ENCODE results near the gene SCN3B. TPM values are rescaled to one million over a fixed set of nuclear protein-coding genes. Genes with fewer than 3 reads are reported as not detected.

The SCN3B gene
- total and polyA plus RNA-seq, 9 donors, result 12.8 to 28.2 (median 19.2) TPM

DNA sequence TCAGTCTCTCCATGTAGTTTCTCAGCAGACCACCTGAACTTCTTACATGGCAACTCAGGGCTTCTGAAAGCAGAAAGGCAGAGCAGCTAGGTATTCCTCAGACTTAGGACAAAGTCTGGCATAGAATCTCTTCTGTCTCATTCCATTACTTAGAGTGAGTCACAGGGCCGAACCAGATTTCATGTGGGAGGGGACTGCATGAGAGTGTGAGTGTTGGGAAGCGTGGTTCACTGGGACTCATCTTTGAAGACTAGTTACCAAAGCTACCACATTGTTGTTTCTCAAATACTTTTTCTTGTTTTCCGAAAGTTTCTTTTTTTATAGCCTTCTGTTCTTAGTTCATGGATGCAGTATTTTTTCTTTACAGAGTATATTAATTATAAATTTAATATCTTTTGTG, 36.1 kb upstream of the SCN3B start:
- Histone ChIP-seq H3K36me3 (ENCODE audit: control insufficient read depth, insufficient read depth, low read length) (no peaks in the 10 kb centered on the region), H3K9me3 (replicated peaks; ENCODE audit: control insufficient read depth, low read depth, low read length) (no peaks in the 10 kb centered on the region), H3K4me1 (ENCODE audit: control insufficient read depth, insufficient read depth, low read length) (no peaks in the 10 kb centered on the region), H3K27me3 (ENCODE audit: control insufficient read depth, insufficient read depth, low read length) (no peaks in the 10 kb centered on the region), H3K4me3 (ENCODE audit: low read length) (no peak overlapping the region), H3K27ac (ENCODE audit: low read length) (no peak overlapping the region)
- no CpG with 5 or more reads among the region's 3 CpGs for WGBS (ENCODE audit: insufficient coverage)
- no peak for DNase-seq

DNA sequence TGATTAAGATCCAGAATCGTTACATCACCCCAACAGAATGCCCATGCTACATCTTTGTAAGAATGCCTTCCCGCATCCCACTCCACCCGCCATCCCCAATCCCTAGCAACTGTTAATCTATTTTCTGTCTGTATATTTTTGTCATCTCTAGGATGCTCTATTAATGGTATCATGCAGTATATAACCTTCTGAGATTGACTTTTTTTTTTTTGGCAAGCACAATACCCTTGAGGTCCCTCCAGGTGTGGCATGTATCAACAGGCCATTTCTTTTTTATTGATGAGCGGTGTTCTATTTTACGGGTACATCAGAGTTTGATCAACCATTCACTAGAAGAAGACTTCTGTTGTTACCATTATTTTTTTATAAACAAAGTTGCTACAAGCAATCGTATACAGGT, 30.2 kb upstream of the SCN3B start:
- Histone ChIP-seq H3K9me3 (replicated peaks; ENCODE audit: control insufficient read depth, low read depth, low read length) (no peaks in the 10 kb centered on the region), H3K4me3 (ENCODE audit: low read length) (no peak overlapping the region), H3K27me3 (ENCODE audit: control insufficient read depth, insufficient read depth, low read length) (no peaks in the 10 kb centered on the region), H3K36me3 (ENCODE audit: control insufficient read depth, insufficient read depth, low read length) (no peaks in the 10 kb centered on the region), H3K4me1 (ENCODE audit: control insufficient read depth, insufficient read depth, low read length) (peaks cover 2% of the 10 kb centered on the region), H3K27ac (ENCODE audit: low read length) (no peak overlapping the region)
- WGBS (ENCODE audit: insufficient coverage), result no CpG with 5 or more reads among the region's 6 CpGs
- no peak for DNase-seq

DNA sequence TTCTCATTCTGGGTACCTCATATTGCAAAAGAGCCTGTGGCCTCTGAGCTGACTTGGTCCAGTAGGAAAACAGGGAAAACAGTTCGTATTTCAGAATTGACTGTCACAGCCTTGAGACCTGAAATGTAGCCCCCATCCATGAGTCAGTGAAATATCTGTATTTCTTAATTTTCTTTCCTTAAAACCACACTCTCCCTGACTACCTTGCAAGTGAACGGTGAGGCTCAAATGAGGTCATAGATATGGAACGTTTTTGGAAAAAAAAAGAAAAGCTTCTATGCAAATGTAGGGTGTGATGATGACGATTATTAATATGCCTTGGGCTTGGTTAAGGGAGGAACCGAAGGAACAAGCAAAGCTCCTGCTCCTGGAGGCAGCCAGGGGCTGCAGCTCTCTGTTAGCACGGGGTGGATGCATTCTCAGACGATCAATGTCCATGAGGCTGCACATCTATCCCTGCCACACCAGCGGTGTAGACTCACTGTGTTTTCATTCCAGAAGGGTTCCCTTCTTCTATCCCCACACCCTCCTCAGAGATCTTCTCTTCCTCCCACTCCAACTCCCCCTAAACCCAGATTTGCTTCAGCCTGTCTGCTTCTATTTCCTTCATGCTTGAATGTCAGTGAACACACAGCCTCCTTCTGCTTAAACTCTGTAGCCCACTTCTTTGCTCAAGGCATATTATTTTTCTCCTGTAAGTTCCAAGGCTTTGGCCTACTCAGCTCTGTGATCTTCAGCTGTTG, 29.2 kb upstream of the SCN3B start:
- DNase-seq, result no peak
- H3K36me3 ChIP-seq (ENCODE audit: control insufficient read depth, insufficient read depth, low read length), result no peaks in the 10 kb centered on the region
- no peaks in the 10 kb centered on the region for H3K9me3 ChIP-seq (replicated peaks; ENCODE audit: control insufficient read depth, low read depth, low read length)
- H3K4me1 ChIP-seq (ENCODE audit: control insufficient read depth, insufficient read depth, low read length), result peaks cover 2% of the 10 kb centered on the region
- no peak overlapping the region for H3K4me3 ChIP-seq (ENCODE audit: low read length)
- H3K27ac ChIP-seq (ENCODE audit: low read length), result no peak overlapping the region
- WGBS (ENCODE audit: insufficient coverage), result 53% methylated on average over 7 of the region's 8 CpGs
- H3K27me3 ChIP-seq (ENCODE audit: control insufficient read depth, insufficient read depth, low read length), result no peaks in the 10 kb centered on the region

DNA sequence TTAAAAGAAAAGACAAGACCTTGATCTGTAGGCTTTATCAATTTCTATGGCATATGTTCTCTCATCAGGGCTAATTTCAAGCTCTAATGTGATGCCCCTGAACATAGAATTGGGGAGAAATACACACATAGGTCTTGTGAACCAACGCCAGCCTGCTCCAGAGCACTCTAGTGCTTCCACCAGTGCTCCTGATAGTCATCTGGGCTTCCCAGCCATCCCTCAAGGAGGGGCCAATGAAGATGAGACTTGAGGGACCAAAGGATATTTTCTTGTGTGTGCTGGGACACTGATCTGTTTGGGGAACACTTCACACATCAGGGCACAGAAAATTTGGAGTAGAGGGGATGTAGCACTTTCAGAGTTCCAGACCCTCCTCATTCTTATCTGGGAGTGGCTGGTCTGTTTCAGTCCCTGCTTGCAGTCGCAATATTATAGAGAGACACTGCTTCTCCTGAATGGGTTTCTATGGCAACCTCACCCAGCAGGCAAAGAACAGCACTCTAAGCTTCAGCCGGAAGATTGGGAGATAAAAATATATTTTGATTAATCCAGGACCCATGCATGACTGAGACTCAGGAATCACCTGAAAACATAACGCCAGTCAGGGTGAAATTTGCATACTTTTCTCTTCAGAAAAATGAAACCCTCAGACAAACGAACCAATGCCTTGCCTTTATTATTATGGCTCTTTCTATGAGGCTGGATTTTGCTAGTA, 28.4 kb upstream of the SCN3B start:
- Histone ChIP-seq H3K27ac (ENCODE audit: low read length) (no peak overlapping the region), H3K4me1 (ENCODE audit: control insufficient read depth, insufficient read depth, low read length) (peaks cover 2% of the 10 kb centered on the region), H3K36me3 (ENCODE audit: control insufficient read depth, insufficient read depth, low read length) (no peaks in the 10 kb centered on the region), H3K4me3 (ENCODE audit: low read length) (no peak overlapping the region), H3K9me3 (replicated peaks; ENCODE audit: control insufficient read depth, low read depth, low read length) (no peaks in the 10 kb centered on the region), H3K27me3 (ENCODE audit: control insufficient read depth, insufficient read depth, low read length) (no peaks in the 10 kb centered on the region)
- no peak for DNase-seq
- no CpG with 5 or more reads among the region's 5 CpGs for WGBS (ENCODE audit: insufficient coverage)

DNA sequence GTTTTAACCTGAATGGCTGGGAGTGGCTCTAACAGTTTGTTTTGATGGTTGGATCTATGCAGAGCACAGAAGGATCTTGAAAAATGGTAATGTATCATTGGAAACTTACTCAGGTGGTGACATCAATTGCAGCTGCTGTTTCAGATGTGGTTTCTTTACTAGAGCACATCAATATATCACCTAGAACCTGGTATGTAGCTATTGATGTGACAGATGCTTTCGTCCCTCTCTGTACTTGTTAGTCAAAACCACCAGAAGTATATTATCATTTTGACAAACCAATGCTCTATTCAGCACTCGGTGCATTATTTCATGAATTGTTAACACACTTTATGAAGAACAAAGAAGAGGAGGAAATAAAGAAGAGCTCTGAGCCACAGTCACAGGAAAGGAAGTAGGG, 26.6 kb upstream of the SCN3B start:
- no peak overlapping the region for H3K27ac ChIP-seq (ENCODE audit: low read length)
- H3K4me3 ChIP-seq (ENCODE audit: low read length), result no peak overlapping the region
- no peaks in the 10 kb centered on the region for H3K27me3 ChIP-seq (ENCODE audit: control insufficient read depth, insufficient read depth, low read length)
- no CpG with 5 or more reads among the region's 2 CpGs for WGBS (ENCODE audit: insufficient coverage)
- DNase-seq, result no peak
- H3K36me3 ChIP-seq (ENCODE audit: control insufficient read depth, insufficient read depth, low read length), result no peaks in the 10 kb centered on the region
- no peaks in the 10 kb centered on the region for H3K9me3 ChIP-seq (replicated peaks; ENCODE audit: control insufficient read depth, low read depth, low read length)
- H3K4me1 ChIP-seq (ENCODE audit: control insufficient read depth, insufficient read depth, low read length), result peaks cover 2% of the 10 kb centered on the region

DNA sequence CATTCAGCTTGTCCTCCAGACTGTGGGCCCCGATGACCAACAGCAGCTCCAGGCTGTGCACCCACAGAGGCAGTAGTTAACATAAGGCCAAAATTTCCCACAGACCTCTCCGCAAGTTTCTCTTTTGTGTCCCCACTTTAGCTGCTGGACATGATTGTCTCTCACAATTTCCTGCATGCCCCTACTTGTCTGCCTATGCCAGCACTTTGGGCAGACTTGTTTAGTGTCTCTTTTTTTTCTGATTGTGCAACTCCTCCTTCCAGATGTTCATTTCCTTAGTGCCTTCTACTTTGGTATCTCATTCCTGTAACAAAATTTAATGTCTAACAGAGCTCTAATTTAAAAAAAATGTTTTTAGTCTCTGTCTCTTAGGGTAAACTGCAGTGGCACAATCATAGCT, 23.8 kb upstream of the SCN3B start:
- Histone ChIP-seq H3K36me3 (ENCODE audit: control insufficient read depth, insufficient read depth, low read length) (no peaks in the 10 kb centered on the region), H3K4me3 (ENCODE audit: low read length) (no peak overlapping the region), H3K4me1 (ENCODE audit: control insufficient read depth, insufficient read depth, low read length) (peaks cover 3% of the 10 kb centered on the region), H3K27ac (ENCODE audit: low read length) (no peak overlapping the region), H3K9me3 (replicated peaks; ENCODE audit: control insufficient read depth, low read depth, low read length) (no peaks in the 10 kb centered on the region), H3K27me3 (ENCODE audit: control insufficient read depth, insufficient read depth, low read length) (no peaks in the 10 kb centered on the region)
- 97% methylated on average over 2 of the region's 2 CpGs for WGBS (ENCODE audit: insufficient coverage)
- no peak for DNase-seq

DNA sequence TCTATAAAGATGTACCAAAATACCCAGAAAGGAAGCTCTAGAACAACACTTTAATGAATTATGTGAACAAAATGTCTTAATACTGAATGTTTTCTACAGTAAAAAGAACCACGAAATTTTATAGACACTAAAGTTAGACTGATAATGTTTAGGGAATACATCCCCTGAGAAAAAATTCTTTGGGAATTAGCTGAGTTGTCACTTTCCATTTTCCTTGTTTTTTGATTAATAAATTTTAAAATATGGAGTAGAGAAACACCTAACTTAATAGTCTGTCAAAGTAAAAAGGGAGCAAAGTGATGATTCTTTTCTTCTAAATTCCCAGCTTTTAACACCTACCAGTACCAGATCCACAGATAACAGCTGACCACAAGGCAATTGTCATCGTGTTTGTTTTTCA, 23.1 kb upstream of the SCN3B start:
- Histone ChIP-seq H3K27me3 (ENCODE audit: control insufficient read depth, insufficient read depth, low read length) (no peaks in the 10 kb centered on the region), H3K4me3 (ENCODE audit: low read length) (no peak overlapping the region), H3K27ac (ENCODE audit: low read length) (no peak overlapping the region), H3K4me1 (ENCODE audit: control insufficient read depth, insufficient read depth, low read length) (peaks cover 3% of the 10 kb centered on the region), H3K36me3 (ENCODE audit: control insufficient read depth, insufficient read depth, low read length) (no peaks in the 10 kb centered on the region), H3K9me3 (replicated peaks; ENCODE audit: control insufficient read depth, low read depth, low read length) (no peaks in the 10 kb centered on the region)
- no peak for DNase-seq
- no CpG with 5 or more reads among the region's 2 CpGs for WGBS (ENCODE audit: insufficient coverage)

DNA sequence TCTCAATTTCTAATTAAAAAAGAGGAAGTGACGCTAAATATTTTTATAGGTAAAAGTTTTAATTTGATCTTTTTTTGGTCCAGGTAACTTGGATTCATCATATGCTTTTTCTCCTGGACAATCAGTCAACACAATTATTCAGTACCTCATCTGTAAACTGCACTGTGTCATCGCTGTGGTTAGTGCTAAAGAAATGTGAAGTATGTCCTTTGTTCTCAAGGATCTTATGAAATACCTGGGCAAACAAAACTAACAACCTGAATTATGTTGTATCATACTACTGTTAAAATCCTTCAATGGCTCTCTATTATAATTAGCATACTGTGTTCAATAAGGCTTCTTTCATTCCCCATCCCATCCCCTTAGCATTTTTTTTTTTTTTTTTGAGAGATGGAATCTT, 19.9 kb upstream of the SCN3B start:
- no peak for DNase-seq
- no peaks in the 10 kb centered on the region for H3K36me3 ChIP-seq (ENCODE audit: control insufficient read depth, insufficient read depth, low read length)
- WGBS (ENCODE audit: insufficient coverage), result no CpG with 5 or more reads among the region's 2 CpGs
- H3K27ac ChIP-seq (ENCODE audit: low read length), result no peak overlapping the region
- H3K9me3 ChIP-seq (replicated peaks; ENCODE audit: control insufficient read depth, low read depth, low read length), result no peaks in the 10 kb centered on the region
- H3K4me1 ChIP-seq (ENCODE audit: control insufficient read depth, insufficient read depth, low read length), result peaks cover 3% of the 10 kb centered on the region
- no peaks in the 10 kb centered on the region for H3K27me3 ChIP-seq (ENCODE audit: control insufficient read depth, insufficient read depth, low read length)
- H3K4me3 ChIP-seq (ENCODE audit: low read length), result no peak overlapping the region

DNA sequence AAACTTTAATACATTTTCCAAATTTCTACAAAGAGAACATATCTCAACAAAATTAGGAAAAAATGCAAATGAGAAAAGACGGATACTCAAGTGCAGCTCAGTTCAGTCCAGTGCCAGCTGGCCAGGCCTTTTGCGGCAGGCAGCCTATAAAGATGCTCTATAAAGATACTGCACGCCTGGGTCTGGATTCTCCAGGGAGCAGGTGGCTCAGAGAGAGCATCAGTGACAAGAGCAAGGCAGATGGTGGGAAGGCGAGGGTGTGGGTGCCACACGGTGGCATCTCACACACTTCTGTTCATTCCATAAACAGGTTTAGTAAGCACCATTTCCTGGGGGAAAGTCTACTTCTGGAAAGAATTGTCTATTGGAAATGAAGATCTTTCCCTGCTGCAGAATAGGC, 18.1 kb upstream of the SCN3B start:
- H3K4me3 ChIP-seq (ENCODE audit: low read length), result no peak overlapping the region
- no peak overlapping the region for H3K27ac ChIP-seq (ENCODE audit: low read length)
- DNase-seq, result no peak
- no peaks in the 10 kb centered on the region for H3K27me3 ChIP-seq (ENCODE audit: control insufficient read depth, insufficient read depth, low read length)
- H3K4me1 ChIP-seq (ENCODE audit: control insufficient read depth, insufficient read depth, low read length), result peaks cover 3% of the 10 kb centered on the region
- H3K9me3 ChIP-seq (replicated peaks; ENCODE audit: control insufficient read depth, low read depth, low read length), result no peaks in the 10 kb centered on the region
- WGBS (ENCODE audit: insufficient coverage), result 82% methylated on average over 3 of the region's 5 CpGs
- no peaks in the 10 kb centered on the region for H3K36me3 ChIP-seq (ENCODE audit: control insufficient read depth, insufficient read depth, low read length)

DNA sequence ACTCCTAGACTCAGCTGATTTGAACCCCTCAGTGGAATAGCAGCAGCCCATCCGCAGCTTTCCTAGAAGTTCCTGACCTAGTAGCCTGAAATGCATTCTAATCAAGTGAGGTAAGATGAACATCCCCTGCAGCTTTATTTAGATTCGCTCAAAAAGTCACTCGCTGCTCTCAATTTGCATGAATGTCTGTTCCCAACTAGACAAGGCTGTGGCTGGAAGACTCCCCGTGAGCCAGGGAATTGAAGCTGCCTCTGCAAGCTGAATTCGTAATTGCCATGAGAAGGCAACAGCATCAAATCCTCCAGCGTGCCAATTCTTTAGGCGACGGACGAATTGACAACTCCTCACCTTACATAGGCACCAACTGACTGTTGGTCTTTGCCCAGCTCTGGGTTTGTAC, 17.1 kb upstream of the SCN3B start:
- H3K27me3 ChIP-seq (ENCODE audit: control insufficient read depth, insufficient read depth, low read length), result no peaks in the 10 kb centered on the region
- H3K9me3 ChIP-seq (replicated peaks; ENCODE audit: control insufficient read depth, low read depth, low read length), result no peaks in the 10 kb centered on the region
- H3K36me3 ChIP-seq (ENCODE audit: control insufficient read depth, insufficient read depth, low read length), result no peaks in the 10 kb centered on the region
- H3K4me1 ChIP-seq (ENCODE audit: control insufficient read depth, insufficient read depth, low read length), result peaks cover 3% of the 10 kb centered on the region
- 71% methylated on average over 9 of the region's 9 CpGs for WGBS (ENCODE audit: insufficient coverage)
- no peak overlapping the region for H3K27ac ChIP-seq (ENCODE audit: low read length)
- DNase-seq, result no peak
- H3K4me3 ChIP-seq (ENCODE audit: low read length), result no peak overlapping the region
